Loucy (cell line): ENCODE data around the gene WWC1.

ENCODE experiments used
- CTCF ChIP-seq: fragments of 200-600 bp; sonication (generic); conservative IDR thresholded peaks from 2 replicates; pipeline ENCODE4 v1.5.1; 2014; ENCODE audit warnings: mild to moderate bottlenecking, antibody characterized with exemption, low read length
- EZH2phosphoT487 ChIP-seq: fragments of 200-600 bp; IDR thresholded peaks from 2 replicates; pipeline ENCODE4 v1.6.1; 2018; ENCODE audit warnings: antibody characterized with exemption, mild to moderate bottlenecking, moderate library complexity, borderline replicate concordance

GRCh38 chr5:168270476-168270875, 21.0 kb upstream of the WWC1 start:
- TF ChIP-seq CTCF (no peak), EZH2phosphoT487 (no peak)
